NCI-H226 (cell line): ENCODE measurements around the gene TOMM7.

Experiments
- DNase-seq: peaks from one replicate; pipeline ENCODE4 v3.0.0-alpha.2; 2015

TOMM7 gene

DNA sequence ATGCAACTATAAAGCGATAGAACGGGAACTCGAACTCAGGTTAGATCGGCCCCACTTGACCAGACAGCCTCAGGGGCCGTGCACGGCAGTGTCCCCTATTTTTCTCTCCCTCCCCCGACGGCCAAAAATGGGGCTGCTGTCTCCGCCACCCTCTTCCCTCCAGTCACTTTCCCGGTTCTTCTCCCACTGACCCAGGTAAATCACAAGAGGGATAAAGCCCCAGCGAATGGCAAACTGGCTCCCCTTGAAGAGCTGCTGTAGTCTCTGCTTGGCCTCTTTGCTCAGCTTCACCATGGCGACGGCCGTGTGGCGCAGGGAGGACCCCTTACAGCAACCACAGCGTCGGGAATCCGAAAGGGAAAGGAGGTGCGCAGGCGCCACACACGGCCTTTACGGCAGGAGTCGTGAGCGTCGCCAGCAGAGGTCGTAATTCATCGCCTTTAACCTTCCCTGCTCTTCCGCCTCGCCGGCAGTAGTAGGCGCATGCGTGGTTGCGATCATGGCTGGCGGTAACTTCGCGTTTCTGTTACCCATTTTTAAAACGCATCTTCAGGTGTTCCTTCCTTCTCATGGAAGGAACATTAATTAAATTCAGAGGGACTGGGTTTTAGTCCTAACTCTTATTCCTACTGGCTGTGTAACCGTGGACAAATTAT, at the start of gene TOMM7:
Gene TOMM7, minus strand, starts transcription at position 364 of the 656 bp plus-strand sequence. Its CDS starts 70 bp downstream, at position 294.
- DNase-seq: peak; percentile 99

DNA sequence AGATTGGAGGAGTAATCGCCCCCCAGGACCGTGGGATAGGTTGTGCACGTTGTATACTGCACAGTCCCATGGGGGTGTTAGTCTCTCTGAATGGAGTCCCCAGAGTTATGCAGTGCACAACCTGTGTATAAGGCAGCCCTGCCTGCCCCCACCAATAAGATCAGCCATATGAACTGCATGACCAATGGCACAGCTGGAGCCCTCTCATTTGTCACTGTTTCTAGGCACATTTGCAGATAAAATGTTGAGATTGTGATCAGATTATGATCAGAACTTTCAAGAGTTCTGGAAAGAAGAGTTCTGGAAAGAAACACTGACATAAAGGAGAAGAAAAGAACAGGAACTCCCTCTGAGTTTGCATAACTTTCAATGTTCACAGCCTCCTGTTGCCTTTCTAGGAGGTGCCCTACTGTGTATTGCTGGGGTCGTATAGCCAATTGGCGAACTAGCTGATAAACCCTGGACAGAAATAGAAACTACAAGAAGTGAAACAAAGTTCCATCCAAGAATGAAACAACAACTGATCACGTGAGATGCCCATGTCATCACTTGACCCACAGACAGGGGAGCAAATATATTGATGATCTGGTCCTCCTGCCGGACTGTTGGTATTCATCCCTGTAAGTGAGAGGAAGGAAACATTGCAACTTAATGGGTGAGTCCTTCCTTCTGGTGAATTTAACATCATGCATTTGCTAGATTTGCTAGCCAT, 49.6 kb upstream of the TOMM7 start:
- no peak for DNase-seq

- no peak for DNase-seq
These were observed 49.0 kb upstream of the TOMM7 start for GRCh38 chr7:22871661-22872060.

DNA sequence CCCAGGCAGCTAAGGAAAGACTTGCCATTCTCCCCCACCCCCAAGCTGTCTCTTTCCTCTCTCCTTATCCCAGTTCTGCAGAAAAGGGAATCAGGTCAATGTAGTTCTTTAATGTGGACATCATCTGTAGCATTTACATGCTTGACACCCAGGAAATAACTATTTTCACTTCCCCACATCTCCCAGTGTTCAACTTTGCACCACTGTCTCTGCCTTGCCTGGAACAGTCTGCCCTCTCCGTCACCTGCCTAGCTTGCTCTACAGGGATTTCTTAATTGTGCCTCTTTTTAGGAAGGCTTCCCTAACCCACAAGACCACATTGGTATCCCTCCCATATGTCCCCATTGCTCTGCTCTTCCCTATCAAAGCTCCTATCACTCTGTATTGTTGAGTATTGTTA, 45.9 kb upstream of the TOMM7 start:
- no peak for DNase-seq

DNA sequence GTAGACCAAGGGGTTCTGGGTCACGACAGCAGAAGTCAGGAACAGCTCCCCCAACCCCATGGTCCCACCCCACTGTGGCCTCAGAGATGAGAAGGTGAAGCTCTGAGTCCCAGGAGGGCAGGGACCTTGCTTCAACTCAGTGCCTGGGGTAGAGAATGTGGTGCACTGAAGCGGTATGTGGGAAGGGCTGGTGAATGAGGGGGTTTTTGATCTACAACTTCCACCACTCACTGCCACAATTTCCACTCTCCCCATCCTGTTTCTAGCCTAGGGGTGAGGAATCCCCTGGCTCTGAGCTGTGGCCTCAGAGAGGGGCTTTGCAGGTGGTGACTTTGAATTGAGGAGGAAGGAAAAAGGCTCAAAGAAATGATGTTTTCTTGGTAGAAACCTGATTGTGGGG, 44.9 kb upstream of the TOMM7 start:
- DNase-seq: no peak

DNA sequence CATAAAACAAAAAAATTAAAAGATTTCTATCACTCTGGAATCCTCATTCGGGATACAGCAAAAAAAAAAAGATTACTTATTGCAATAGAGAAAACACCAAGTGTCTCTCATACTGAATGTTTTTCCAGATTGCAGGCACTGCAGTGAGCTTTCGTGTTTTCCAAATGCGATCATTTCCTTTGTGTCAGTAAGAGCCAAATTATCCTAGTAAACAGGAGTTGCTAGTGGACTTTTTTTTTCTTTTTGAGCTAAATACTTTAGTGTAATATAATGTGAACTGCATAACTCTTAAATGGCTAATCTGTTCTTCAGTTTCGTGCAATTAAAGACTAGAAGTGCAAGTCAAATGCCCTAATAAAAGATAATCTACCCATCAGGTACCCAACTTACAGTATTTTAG, 44.4 kb upstream of the TOMM7 start:
- DNase-seq: no peak

DNA sequence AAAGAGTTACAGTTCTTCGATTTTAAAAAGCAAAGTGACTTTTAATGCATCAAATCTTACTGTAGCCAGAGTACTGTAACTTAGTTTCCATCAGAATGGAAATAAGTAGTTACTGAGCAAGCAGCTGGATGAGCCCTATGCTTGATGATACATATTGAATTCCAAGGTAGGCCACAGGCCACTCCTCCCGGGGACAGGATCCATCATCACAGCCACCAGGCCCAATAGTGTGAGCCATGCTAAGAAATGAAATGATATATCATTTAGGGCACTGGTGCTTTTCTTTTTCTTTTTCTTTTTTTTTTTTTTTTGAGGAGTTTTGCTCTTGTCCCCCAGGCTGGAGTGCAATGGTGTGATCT, 42.9 kb upstream of the TOMM7 start:
- no peak for DNase-seq

GRCh38 chr7:22864855-22865601, 42.4 kb upstream of the TOMM7 start:
- DNase-seq: no peak

- no peak for DNase-seq
These were observed 41.7 kb upstream of the TOMM7 start for GRCh38 chr7:22864301-22864700.

DNA sequence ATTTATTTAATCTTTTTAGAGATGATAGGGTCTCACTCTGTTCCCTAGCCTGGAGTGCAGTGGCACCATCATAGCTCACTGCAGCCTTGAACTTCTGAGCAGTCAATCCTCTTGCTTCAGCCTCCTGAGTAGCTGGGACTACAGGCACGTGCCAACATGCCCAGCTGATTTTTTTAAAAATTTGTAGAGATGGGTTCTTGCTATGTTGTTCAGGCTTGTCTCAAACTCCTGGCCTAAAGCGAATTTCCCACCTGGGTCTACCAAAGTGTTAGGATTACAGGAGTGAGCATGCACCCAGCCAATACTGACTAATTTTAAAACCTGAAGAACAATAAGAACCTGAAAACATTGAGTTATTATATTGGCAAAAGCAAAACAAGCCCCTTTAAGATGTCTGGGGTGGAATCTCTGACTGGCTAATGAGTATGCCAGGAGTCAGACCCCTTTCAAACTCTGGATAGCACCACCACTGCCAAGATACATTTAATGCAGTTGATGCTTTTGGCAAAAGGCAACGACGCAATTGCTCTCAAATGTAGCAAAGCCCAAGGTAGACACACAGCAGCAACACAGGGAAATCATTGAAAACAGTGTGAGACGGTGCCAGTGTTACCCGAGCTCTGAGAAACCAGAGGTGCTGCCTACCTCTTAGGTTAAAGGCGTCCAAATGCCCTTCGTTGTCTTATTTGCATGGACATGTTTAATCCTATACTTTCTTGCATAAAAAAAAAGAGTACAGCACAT, 40.7 kb upstream of the TOMM7 start:
- DNase-seq: no peak

DNA sequence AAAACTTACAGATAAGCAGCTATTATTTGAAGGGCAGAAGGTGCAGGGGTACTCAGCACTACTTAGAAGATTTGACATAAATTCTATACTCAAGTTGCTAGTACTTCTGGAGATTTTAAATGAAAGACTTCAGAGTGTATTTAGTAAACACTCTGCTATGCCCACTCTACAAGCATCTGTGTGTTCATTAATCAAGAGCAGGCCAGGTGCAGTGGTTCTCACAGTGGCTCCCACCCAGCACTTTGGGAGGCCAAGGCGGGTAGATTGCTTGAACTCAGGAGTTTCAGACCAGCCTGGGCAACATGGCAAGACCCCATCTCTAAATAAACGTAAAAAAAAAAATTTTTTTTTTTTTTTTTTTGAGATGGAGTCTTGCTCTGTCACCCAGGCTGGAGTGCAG, 38.9 kb upstream of the TOMM7 start:
- DNase-seq: no peak

DNA sequence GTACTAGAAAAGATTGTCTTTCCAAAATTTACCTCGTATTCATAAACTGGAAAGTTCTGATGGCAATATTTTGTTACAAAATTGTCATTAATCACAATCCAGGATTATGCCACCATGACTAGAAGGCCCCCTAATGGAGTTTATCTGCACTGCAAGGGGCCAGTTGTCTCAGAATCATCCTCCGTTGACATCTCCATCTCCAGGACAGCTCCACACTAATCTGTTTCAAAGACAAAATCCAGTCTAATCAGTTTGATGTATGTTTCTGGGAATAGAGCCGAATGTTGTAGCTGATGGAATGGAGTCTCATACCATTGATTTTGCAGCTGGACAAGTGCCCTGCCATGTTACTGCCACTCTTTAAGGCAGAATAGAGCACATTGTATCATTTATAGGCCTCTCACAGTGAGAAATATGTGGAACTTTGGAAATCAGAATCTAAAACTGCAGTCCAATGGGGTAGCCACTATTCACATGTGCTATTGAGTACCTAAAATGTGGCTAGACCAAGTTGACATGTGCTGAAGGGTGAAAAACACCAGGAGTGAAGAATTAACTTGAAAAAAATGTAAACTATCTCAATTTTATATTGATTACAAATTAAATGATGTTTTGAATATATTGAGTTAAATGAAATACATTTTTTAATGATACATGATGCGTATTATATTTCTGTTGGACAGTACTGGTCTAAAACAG, 38.3 kb upstream of the TOMM7 start:
- DNase-seq: no peak

DNA sequence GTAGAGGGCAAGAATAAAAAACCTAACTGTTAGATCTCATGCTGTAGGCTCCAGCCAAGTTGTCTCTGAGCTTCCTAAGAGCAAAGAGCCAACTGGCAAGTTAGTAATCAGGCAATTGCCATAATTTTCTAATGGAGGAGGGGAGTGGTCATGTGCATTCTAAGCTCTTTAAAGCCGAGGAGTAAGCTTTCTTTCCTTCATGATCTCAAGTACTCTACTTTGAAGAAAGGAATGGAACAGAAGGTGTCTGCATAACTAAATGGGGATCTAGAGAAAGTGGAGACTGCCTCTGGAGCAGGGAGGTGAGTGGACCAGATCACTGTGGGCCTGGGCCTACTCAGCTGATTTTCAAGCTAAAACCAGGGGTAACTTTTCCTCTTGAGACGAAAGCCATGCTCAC, 37.7 kb upstream of the TOMM7 start:
- no peak for DNase-seq

GRCh38 chr7:22859641-22860290, 37.1 kb upstream of the TOMM7 start:
- no peak for DNase-seq

GRCh38 chr7:22858640-22859561, 36.3 kb upstream of the TOMM7 start:
- DNase-seq: peak; percentile 95

DNA sequence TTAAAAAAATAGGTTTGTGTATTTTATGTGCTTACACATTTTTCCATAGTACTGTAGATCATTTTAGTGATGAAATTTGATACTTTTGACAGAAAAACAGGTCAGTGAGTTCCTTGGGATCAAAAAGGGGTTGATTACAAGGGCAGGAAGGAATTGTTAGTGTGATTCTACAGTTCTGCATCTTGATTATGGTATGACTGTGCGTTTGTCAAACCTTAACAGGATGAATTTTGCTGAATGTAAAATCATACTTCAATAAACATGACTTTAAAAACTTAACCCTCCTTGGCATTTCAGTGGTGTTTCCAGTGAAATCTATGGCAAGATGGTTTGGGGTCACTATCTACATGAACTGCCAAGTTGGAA, 35.6 kb upstream of the TOMM7 start:
- DNase-seq: no peak

GRCh38 chr7:22856416-22856815, 33.8 kb upstream of the TOMM7 start:
- no peak for DNase-seq

- no peak for DNase-seq
These were observed 32.4 kb upstream of the TOMM7 start for GRCh38 chr7:22855049-22855392.

DNA sequence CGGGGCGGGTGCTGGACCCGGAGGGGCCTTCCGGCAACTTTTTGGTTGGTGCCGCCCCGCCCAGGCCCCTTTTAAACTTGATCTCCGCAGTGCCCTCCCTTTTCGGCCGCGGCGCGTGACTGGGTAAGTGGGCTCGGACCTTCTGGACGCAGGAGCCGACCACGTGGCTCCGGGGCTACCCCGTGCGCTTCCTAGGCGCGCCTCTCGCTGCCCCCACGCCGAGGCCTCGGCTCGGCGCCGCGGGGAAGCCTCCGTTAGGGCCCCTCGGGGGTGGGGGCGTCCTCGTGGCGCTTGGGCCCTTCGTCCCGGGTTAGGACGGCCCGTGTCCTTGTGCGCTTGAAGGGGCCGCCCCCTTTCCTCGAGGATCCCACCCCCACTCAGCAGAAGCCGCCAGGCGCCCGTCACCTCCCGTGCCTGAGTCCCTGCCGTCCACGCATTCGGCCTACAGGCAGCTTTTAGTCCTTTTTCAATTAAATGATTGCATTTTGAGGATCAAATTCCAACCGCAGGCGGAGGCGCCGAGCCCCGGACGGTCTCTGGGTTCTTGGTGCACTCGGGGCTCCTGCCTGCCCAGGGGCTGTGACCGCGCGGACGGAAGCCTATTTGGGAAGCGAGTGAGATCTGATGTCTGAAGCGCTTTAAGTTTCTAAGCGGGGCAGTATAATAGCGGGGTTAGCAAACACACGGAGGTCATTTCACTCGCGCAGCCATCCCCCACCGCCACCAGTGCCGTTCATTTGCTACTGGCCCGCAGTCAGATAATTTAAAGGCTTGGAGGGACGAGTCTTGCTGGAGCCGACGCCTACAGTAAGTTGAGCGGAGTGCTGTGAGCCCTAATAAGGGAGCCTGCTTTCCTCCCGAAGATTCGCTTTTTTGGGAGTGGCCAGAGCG, 31.8 kb upstream of the TOMM7 start:
- peak; percentile 99 for DNase-seq

DNA sequence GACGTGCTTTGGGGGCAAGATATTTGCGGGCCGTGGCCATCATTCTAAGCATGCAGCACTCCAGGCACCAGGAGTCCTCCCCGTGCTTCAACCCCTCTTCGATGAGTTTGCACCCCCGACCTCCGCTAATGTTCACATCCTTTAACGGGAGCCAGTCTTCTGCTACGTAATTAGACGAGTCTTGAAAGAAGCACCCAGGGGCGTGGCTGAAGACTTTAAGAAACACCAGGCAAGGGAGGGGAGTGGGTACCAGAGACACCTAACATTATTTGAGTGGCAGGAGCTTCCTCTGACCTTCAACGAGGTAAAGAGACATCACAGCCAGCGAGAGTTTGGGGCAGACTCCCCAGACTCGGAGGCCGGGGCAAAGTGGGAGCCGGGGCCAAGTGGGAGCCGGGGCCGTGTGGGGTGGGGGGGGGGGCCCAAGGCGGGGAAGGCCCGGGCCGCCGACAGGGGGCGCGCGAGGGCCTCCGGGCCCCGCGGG, 31.1 kb upstream of the TOMM7 start:
- no peak for DNase-seq
